GM18519 (cell line): ENCODE results near the gene STXBP6.
"Not testable (repeated sequence)": the region's sequence is repeated elsewhere in the genome, so short reads cannot be mapped to it uniquely, and the experiment has no call there.

Experiments
- ATAC-seq: cut with Tn5 transposase; IDR thresholded peaks from one replicate; pipeline ENCODE4 v1.9.1; 2021; ENCODE audit warnings: mild to moderate bottlenecking, moderate library complexity; ENCODE audit not compliant: unreplicated experiment, low FRiP score

Gene STXBP6

DNA sequence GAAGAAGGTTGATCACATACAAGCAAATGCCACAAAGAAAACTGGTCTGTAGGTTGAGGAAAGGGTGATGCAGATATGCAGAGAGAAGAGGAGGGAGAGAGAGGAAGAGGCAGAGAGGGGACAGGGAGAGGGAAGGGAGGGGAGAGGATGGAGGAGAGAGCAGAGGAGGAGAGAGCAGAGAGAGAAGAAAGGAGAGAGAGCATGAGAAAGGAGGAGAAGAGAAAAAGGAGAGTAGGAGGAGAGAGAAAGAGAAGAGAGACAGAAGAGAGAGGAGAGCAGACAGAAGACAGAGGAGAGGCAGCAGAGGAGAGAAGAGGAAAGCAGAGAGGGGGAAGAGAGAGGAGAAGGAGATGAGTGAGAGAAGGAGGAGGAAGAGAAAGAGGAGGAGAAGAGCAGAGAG lies 59.2 kb downstream of the STXBP6 start:
- ATAC-seq: no peak

DNA sequence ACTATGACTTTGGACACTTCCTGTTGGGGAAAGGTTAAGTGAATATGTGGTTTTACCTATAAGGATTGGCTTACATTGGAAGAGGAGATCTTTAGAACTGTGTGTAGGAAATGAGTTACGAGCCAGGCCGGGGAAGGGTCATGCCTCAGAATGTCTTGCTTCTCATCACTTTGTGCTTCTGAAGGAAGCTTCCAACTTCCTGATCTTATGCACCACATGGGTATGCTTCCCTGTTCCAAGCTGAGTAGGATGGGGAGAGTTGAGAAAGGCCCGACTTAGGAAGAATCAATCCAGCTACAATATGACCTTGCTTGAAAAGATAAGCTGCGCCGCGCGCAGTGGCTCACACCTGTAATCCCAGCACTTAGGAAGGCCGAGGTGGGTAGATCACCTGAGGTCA lies 59.9 kb downstream of the STXBP6 start:
- no peak for ATAC-seq

DNA sequence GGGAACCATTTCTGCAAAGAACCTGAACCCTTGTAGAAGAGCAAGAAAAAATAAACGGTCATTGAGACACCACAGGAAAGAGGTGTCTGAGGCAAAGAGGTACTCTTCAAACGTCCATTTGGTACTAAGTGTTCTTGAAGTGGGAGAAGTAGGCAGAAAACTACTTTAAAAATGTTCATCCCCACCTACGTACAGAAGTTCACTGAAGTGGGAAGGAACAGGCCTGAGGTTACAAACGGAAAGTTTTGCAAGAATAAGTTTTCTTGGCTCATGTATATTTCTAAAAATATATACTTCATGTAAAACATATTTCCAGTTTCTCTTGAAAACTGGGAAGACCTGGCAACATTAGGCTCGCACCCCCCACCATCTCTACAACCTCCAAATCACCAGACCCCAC lies 61.2 kb downstream of the STXBP6 start:
- no peak for ATAC-seq

DNA sequence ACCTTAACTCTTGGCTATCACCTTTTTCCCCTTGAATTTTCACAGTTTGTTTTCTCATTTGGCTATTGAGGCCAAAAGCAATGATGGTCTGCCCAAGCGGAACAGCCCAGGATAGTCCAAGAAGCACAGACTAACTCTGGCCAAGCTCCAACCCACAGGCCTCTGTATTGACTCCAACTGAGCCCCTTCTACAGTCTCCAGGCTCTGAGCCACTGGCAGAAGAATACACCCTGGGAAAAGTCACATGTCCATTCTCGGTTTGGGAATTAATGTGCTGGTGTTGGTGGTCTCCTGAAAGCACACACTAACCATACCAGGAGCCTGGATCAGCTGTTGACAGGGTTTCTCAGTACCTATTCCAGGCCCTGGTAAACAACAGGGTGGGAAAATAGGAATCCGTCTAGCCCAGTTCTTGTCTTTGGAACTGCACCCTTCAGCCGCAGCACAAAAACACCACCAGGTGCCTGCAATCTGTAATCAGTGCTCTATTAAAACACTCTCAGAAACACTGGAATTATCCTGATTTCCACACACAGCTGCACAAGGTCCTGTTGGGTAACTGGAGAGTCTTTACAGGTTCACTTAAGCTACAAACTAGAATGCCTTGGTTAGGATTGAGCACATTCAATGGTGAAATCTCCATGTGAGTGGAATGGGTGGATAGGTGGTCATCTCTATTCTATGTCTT lies 63.6 kb downstream of the STXBP6 start:
- ATAC-seq: no peak

DNA sequence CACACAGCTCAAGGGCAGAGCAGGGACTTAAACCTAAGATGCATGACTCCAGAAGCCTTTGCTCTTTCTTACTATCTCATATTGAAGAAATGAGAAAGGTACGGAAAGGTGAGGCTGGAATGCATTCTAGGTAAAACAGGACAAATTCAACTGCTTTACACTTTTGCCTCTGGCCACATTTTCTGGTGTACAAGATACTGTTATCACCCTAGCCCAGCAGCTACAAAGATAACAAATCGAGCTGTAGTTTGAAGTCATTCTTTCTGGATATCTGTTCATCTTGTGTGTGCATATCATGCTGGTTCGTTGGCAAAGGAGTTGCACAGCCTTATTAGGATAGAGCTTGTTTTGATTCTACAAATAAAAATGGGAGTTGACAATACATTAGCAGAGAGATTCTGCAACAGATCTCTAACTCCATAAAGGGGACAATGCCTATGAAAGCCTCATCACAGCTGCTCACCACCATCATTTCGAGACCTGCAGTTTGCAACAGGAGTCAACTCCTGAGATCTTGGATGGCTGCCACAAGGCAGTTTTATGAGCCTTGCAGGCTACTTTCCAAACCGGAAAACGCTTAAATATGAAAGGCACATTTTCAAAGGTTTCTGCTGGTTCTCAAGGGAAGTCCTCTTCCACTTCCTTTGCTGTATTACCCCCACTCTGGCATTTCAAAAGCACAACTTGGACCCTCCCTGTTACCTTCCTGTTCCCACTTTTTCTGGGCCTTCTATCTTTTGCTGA lies 64.9 kb downstream of the STXBP6 start:
- ATAC-seq: no peak

DNA sequence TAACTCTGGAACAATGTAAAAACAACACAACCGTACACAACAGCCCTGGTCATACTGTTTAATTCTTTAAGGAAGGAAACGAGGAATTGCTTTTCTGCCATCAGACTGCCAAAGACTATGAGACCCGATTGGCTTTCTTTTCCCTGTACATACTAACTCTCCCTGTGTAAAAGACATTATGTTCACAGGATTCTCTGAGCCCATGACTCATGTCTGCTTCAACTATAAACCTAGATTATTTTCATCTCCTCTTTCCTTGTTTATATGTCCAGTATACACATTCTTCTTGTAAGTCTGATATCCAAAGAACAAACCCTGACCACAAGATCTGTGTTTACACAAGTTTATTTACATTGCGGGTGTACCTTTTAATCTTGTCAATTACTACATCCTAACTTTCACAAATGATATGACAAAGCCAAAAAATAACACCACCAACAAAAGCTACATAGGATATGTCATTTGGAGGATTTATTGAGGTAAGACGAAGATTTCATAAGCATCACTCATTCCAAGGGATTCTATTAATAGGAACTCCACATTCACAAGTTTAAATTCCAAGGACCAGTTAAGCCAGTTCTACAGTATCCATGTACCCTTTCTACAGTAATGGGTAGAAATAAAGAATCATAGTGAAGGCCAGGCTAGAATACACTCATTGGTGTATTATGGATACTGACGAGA lies 67.3 kb downstream of the STXBP6 start:
- ATAC-seq: no peak

DNA sequence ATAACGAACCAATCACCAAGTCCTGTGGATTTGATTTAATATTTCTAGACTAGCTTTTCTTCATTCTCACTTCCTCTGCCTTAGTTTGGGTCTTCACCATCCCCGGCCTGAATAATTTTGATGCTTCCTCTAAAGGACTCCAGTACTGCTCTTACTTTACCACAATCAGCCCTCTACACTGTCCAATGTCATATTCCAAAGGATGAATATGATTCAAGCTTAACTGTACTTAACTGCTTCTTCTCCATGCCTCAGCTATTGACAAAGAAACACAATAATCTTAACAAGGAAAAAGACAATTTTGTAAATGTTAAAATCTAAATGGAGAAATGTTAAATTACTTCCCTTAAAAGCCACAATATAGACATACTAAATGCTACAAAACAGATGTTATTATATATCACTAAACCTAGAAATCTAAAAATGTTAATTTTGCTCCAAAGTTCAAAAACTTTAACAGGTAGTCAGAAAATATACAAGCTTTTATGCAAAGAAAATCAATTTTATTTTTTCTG lies 70.2 kb downstream of the STXBP6 start:
- ATAC-seq: peak; percentile 19

DNA sequence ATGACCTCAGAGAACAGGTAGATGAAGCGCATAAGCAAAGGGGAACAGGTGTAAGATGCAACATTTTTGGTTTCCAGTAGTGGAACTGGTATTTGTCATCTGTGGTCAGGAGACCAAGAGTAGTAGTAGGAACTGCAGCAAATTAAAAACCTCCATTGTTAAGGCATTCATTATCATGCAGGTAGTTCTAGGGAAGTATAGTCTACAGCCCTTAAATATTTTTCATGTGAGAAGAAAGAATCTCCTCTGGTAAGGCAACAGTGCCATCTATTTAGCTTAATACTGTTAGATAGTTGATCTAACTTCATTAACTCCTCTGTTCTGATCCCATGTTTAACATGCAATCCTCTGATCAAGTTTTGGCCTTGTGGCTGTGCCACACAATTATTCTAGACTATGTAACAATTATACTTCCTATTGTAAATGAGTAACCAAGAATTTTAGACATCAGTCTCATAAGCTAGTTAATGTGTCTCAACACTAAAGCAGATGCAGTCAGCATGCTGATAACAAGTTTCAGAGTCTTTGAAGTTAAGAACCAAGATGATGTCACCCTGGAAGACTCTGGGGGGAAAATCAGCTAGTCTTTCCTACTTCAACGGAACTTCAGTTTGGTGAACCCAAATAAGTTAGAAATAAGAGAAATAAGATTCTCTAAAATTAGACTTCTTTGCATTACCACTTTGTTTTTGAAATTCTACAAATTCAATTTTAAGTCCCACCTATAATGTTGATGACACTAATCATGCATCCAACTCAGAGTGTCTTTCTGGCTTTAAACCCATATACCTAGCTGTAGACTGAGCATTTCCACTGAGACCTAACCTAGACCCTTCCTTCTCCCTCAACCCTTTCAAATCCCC lies 70.9 kb downstream of the STXBP6 start:
- peak; percentile 55 for ATAC-seq

DNA sequence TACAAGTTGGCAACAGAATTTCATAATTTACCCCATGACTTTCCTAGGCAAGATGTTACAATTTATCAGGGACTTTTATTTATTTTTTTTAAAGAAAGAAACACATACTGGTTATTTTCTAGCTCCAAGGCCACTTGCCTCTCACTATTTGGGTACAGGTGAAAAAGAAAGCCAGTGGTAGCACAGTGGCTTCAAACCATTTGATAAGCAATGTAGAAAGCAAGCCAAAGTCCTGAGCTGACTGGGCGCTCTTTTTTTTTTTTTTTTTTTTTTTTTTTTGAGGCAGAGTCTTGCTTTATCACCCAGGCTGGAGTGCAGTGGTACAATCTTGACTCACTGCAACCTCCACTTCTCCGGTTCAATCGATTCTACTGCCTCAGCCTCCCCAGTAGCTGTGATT lies 73.3 kb downstream of the STXBP6 start:
- ATAC-seq: no peak

DNA sequence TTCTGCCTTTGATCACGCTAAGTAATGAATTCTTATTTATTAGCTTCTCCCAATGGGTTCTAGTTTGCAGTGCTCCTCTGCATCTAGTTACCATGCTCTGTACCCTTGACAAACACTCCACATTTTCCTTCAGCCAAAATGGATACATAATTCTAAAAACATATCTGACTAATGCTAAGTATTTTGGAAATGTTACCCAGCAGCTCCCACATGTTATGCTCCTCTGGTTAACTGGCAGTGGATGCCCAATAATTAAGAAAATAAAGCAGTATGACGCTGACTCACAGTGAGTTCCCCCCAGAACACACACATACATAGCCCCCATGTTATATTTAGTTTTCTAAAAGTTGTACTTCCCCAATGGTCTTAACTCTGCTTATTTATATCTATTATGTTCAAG lies 74.6 kb downstream of the STXBP6 start:
- no peak for ATAC-seq

DNA sequence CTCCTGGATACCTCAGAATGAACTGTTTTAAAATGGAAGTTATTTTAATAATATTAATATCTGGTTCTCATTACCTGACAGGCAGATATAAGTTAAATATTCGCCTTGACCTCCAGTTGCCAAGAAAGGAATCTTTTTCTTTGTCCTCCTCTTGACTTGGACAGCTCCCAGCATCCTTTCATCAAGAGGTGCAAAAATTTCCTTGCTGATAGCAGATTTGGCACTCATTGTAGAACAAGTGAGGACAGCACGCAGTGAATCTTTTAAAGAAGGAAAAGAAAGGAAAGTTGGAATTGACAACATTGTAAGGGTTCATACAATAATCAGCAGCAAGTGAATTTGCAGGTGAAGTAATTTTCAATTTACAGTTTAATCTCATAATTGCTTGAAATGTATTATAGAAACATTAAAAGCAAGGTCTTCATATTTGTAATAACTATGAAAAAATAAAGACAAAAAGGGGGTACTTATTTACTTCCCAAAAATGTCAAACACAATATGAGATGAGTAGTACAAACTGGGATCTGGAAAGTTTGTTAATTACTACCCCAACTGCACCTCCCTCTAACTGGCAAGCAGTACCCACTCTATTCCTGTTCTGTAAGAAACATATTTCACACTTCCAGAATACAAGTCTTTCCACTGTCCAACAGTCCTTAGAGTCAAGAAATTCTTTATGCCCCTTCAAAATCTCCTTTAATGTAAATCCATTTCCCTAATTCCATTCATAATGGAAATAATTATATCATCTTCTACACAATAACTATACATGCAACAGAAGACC lies 75.2 kb downstream of the STXBP6 start:
- no peak for ATAC-seq

DNA sequence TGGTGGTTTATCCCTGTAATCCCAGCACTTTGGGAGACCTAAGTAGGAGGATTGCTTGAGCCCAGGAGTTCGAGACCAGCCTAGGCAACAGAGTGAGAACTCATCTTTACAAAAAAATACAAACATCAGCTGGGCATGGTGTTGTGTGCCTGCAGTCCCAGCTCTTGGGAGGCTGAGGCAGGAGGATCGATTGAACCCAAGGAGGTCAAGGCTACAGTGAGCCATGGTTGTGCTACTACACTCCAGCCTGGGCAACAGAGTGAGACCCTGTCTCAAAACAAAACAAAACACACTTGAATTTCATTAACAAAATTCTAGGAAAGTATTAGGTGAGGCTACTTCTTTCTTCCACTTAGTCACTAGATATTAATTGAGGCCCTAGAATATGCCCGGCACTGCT lies 77.1 kb downstream of the STXBP6 start:
- ATAC-seq: no peak

DNA sequence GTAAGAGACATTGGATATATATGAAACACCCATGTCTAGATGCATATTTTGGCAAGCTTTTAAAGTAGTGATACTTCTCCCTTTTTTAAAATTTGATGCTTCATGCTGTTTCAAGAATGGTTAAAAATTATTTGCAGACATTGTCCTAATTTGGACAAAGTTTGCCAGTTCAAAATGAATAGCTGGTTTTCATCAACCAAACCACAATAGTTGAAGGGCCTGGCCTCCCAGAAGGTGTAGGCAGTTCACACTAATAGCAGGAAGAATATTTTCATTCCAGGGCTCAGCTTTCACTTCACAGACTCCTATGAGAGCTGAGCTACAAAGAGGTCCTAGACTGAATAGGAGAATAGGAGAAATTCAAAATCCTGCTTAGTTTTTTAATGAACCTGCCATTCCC lies 78.7 kb downstream of the STXBP6 start:
- no peak for ATAC-seq

DNA sequence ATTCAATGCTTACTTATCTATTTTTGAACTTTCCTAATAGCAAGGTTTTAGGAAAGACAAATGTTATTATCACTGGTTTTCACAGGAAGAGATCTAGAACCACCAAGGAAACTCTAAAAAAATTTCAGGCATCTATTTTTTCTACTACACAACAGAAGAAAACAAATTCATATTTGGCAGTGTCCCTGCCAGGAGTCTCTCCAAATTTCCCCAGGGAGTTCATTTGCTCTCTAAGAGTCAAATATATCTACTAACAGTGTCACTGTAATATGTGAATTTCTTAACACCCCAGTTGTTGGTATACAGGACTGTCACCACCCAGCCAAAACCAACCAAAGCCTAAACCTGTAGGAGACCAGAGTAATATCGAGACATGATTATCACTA lies 83.4 kb downstream of the STXBP6 start:
- no peak for ATAC-seq

DNA sequence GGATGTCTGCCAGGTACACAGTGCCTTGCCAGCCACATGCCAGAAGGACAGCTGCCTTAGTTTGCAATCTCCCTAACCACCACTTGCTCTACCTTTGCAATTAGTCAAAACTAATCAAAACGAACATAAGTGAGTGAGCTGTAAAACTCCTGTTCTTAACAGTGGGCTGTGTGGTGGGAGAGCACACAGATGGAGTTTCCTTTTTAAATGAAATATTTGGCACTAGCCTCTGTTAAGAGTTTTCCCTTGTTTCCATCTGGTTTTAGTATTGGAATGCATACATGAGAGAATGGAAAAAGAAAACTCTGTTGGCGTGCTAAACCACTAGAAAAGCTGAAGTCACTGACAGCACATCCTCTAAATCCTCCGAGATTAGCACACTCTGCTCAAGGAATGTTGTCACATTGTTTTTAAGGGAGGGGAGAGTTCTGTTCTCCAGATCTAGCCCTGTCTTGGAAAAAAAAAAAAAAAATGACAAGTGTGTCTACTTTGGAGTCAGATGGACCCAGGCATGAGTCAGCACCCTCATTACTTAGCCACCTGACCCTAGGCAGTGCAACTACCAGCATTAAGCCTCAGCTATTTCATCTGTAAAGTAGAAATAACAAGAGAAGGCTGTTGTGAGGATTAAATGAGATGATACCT lies 83.9 kb downstream of the STXBP6 start:
- no peak for ATAC-seq

DNA sequence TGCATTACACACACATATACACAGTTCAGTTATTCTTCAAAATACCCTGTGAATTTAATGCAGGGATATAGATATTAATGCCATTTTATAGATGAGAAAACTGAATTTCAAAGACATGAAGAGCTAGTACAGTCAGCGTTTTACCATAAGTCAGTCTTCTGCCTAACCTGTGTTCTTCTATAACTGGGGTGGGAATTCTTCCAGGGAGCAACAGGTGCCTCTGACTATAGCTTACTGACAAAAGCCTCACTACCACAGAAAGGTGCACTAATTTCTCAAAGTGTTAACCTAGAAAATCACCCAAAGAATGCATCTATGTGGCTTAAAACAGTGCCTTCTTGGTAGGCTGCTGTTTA lies 84.4 kb downstream of the STXBP6 start:
- ATAC-seq: no peak

DNA sequence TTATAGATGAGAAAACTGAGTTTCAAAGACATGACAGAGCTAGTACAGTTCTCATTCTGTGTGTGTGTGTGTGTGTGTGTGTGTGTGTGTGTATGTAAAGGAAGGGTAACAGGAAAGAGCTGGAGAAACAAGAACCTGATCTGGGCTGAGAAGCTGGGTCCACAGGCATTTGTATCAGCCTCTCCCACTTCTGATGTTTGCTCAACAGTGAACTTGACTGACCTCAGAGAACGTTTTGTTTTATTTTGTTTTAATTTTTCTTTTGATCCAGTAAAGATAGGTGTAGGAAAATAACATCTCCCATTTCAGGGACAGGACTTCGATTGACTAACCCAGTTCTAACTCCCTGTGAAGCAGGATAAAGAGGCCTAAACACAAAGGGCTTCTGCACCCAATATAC lies 85.4 kb downstream of the STXBP6 start:
- ATAC-seq: no peak

DNA sequence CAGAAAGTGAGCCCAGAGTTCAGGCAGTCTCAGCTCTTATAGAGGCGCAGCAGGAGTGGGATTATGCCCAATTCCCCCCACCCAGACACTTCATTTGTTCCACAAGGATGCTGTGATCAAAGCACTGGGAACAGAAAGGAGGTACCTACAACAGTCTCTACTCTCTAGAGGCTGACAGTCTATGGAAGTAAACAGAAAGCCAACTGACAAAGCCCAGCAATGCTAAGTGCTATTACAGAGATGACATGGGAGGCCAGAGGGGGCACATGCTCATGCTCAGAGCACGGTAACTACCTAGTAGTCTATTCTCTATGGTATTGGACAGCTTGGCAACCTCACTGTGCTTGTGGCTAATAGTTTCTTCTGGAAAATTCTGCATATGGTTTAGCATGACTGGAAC lies 85.9 kb downstream of the STXBP6 start:
- ATAC-seq: no peak

DNA sequence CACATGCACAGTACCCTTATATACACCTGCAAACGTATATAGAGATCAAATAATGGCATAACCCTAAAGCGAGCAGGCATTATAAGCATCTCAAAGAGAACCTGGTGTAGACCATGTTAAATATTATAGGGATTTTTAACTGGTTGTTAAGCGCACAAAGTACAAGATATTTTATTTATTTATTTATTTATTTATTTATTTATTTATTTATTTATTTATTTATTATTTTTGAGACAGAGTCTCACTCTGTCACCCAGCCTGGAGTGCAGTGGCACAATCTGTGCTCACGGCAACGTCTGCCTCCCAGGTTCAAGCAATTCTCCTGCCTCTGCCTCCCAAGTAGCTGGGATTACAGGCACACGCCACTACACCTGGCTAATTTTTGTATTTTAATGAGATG lies 87.8 kb downstream of the STXBP6 start:
- ATAC-seq: not testable (repeated sequence)
